GF-D8 (cell line): ENCODE data around the gene CELA2B.
"Not testable (repeated sequence)": the region's sequence is repeated elsewhere in the genome, so short reads cannot be mapped to it uniquely, and the experiment has no call there.

Source experiments
- DNase-seq: peaks from one replicate; lab custom pipeline; 2025; lab: John Stamatoyannopoulos, UW

CELA2B gene

DNA sequence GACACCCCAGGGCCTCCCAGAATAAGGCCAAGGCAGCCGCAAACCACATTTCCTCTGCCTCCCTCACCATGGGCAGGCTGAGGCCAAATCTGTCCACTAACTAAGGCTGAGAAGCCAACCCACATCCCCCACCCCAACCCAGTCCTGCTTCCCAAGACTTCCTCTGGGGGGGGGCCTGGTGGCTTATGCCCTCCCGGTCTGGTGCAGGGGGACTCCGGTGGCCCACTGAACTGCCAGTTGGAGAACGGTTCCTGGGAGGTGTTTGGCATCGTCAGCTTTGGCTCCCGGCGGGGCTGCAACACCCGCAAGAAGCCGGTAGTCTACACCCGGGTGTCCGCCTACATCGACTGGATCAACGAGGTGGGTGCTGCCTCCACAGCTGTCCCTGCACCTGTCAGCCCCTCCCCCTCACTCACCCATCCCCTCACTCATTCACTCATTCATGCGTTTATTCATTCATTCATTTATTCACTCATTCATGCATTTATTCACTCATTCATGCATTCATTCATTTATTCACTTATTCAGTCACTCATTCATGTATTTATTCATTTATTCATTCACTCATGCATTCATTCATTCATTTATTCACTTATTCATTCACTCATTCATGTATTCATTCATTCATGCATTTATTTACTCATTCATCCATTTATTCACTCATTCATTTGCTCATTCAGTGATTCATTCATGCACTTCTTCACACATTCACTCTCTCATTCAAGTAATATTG, 30.3 kb upstream of the CELA2B start:
- no peak for DNase-seq

DNA sequence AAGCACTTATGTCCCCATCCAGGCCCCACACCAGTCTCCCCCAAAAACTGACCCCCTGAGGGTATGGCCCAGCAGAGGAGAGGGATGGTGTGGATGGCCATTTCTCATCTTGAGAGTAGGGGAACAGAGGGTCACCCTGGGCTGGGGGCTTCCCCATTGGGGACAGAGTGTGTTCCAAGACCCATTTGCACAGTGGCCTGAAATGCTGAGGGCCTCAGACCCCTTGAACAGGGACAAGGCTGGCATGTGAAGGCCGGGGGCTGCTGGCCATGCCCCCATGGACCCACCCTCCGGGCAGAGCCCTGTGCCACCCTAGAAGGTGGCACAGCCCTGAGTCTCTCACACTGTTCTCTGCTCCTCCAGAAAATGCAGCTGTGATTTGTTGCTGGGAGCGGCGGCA, 29.7 kb upstream of the CELA2B start:
- no peak for DNase-seq

DNA sequence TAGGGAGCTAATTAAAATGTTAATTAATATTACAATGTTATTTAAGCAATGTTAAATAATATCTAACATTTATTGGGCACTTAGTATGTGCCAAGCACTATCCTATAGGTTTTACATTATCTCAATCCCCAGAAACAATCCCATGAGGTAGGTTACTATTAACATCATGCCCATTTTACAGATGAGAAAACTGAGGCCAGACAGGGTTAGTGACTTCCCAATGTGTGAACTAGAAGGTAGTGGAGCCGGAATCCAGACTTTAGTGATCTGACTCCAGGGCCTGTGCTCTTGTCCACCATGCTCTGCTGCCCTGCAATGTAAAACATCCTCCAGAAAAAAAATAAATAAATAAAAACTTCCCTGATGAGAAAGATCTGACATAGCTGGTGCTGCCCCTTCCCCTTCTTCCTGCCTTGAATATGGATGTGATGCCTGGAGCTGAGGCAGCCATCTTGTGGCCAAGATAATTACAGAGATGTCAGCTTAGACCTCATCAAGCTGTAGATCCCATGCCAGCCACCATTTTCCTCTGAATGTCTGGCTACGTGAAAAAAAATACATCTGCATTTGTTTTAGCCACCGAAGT, 26.9 kb upstream of the CELA2B start:
- DNase-seq = no peak

DNA sequence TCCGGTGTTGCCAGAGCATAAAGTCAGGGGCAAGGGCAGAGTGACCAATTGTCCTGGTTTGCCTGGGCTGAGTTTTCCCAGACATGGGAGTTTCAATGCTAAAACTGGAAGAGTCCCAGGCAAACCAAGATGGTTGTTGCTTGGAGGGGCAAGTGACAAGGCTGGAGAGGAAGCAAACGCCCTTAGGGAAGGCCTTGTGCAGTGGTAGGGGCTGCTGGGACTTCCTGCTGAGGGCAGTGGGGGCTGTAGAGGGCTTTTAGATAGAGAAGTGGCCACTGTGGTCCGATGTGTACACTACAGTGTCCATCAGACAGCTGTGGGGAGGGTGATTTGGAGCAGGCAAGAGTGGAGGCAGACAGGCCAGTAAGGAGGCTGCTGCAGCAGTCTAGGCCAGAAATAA, 26.3 kb upstream of the CELA2B start:
- no peak for DNase-seq

DNA sequence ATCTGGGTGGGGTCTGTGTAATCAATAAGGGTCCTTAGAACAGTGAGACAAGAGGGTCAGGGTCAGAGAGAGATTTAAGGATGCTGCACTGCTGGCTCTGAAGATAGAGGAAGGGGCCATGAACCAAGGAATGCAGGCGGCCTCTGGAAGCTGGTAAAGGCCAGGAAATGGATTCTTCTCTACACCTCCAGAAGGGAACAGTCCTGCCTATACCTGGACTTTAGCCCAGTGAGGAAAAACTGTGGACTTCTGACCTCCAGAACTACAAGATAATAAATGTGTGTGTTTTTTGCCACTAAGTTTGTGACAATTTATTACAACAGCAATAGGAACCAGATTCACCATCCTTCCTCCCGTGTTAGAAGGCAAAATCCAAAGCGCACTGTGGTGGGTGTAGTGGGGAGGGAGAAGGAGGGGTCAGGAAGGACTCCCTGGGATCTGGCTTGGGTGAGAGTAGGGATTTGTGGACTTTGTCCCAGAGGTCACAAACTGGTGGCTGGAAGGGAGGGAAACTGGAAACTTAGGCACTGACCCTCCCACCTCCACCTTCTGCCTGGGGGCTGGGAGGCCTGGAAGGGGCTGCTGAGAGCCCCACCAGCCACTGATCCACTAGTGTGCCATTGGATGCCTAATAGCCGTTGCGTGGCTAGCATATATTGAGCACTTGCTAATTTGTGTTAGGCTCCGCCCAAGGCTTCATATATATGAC, 24.7 kb upstream of the CELA2B start:
- no peak for DNase-seq

DNA sequence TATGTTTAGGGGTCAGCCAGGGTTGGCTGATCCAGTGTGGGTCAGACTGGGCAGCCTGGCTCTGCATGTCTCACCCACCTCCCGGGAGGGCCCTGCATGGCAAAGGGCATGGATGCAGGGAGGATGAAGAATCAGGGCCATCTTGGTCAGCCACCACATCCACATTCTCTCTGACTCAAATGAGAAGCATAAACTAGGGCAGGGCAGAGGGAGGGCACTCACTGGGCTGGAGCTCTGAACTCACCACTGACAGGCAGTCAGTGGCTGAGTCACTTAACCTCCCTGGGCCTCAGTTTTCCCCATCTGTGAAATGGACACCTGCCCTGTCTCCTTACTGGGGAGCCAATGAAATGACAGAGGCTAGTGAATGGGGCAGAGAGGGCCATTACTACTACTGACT, 23.7 kb upstream of the CELA2B start:
- DNase-seq = no peak

DNA sequence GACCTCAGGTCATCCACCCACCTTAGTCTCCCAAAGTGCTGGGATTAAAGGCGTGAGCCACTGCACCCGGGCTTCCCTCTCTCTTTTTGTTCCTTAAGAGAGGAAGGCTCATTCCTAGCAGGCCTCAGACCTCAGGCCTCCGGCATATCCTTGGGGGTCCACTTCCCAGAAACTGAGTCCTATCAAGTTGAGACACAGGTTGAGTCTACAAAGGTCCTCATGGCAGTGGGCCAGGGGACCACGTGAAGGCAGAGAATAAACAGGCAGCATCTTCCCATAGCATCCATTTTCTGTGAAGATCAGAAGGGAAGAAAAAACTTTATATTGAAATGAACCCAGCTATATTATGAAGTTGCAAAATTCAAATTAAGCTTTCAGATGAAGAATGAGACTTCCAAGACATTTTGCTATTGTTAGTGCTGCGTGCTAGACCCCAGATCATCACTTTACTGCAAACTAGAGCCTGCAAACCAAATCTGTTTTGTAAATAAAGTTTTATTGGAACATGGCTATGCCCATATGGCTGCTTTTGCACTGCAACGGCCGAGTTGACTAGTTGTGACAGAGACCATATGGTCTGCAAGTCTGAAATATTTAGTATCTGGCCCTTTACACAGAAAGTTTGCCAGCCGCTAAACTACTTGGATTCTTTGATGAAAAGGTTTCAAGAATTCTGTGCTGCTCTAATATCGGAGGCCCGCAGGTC, 22.9 kb upstream of the CELA2B start:
- no peak for DNase-seq

DNA sequence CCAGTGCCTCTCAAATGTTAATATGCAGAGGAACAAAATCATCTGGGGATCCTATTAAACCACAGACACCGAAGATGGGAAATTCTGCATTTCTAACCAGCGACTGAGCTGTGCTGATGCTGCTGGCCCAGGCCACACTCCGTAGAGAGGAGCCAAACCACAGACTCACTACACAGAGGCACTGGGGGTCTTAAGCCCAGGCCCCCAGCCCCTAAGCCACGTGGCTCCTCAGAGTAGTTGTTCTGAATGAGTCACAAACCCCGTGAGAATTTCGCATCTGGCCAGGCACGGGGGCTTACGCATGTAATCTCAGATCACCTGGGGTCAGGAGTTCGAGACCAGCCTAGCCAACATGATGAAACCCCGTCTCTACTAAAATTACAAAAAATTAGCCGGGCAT, 22.2 kb upstream of the CELA2B start:
- no peak for DNase-seq

DNA sequence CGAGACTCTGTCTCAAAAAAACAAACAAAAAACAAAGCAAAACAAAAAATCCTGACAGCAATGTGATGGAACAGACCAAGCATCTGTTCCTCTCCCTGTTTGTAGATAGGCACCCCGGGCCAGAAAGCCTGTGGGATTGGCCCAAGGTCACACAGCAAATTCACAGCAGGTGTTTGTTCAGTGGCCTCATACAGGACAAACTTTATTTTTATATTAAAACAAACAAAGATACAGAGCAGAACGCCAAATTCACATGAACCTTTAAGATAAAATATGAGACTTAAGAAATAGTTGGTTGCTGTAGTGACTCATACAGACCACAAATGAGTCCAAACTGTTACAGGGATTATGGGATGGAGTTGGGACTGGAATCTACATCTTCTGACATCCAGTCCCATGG, 21.6 kb upstream of the CELA2B start:
- DNase-seq = no peak

DNA sequence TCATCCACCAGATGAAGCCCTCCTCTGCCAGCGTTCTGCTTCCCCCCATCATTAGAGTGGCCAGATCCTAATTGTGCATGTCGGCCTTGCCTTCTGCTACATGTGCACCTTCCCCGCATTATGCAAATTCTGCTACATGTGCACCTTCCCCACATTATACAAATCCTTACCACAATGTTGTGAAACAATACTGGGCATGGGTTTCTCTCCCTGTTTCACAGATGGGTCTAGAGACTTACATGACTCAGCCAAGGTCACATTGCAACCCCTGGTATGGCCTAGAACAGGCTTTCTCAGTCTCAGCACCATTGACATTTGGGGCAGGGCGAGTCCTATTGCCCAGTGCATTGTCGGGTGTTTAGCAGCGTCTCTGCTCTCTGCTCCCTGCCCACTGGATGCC, 20.4 kb upstream of the CELA2B start:
- no peak for DNase-seq

DNA sequence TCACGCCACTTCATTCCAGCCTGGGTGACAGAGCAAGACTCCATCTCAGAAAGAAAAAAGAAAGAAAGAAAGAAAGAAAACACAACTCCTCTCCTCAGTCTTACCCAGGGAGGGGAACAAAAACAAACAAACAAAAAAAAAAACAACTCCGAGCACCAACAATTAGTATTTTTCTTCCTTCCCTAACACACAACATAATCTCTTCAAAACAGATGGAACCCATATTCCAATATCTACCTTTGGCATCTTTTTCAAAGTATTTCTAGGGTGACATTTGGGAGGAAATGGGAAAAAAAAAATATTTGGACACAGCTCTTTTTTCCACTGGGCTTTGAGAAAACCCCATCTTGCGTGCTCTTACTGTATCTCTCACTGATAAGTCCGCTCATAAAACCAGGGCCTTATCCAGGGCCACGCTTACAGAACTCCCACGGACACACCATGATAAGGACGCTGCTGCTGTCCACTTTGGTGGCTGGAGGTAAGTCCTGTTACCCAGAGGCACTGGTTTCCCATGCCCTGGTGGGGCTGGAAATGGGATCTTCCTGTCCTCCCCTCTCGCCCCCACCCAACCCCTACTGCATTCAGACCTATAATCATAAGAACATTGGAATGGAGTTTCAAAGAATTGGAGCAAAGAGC, 19.5 kb upstream of the CELA2B start, which contains the start of gene CELA2A:
Gene CELA2A, plus strand, starts transcription at position 420 of the 642 bp plus-strand sequence. Its CDS starts 22 bp downstream, at position 442.
- no peak for DNase-seq

DNA sequence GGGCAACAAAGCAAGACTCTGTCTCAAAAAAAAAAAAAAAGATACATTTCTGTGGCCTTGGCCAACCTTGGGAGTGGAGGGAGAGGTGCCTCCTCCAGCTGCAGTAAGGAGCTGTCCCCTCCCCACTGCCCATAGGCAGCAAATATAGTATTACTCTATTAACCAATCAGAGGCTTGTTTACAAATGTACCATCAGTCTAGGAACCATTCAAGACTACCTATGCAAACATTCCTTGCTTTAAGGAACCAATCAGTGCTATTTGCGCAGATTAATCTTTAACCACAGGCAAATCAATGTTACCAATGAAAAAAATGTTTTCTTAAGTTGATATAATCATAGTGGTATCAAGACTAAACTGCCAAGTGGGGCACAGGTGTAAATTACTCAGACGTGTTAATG, 18.3 kb upstream of the CELA2B start:
- no peak for DNase-seq

DNA sequence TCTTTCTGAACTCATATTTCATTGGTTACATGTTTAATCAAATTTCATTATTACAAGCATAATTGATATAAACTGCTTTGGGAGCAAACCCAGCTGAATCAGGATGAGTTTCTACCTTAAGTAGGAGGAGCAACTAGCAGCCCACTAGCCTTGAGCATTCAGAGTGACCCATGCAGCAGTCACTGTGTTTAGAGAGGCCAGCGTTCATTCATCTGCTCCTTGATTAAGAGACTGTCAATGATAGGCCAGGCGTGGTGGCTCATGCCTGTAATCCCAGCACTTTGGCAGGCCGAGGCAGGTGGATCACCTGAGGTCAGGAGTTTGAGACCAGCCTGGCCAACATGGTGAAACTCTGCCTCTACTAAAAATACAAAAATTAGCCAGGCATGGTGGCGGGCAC, 17.5 kb upstream of the CELA2B start:
- not testable (repeated sequence) for DNase-seq

DNA sequence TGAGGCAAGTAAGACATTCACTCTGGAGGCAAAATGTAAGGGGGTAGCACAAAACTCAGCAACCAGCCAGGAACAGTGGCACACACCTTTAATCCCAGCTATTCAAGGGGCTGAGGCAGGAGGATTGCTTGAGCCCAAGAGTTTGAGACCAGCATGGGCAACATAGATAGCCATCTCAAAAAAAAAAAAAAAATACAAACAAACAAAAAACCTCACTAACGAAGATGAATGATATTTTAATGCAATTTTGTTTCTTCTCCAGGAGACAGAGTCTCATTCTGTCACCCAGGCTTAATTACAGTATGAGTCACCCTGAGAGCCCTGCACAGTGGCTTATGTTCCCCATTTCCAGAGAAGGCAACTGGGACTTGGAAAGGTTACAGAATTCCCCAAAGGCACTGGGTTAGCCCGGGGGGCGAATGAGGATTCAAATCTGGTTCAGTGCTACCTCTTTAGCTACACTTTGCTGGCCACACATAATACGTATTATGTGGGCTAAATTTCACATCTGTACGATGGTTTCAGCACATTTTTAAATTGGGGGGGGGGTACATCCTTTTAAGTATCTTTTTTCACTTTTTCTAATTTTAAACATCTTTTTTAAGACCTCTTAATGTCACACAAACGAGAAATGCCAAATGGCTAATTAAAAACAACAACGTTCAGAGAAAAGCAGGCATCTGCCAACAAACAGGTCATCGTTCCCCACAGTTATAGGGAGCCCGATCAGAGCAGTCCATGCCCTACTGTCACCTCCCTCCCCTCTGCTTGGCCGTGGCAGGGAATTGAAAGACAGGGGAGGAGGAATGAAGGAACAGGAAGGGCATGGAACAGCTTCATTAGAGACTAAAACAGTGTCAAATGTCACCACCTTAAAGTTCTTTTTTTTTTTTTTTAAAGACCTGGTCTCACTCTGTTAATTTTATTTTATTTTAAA, 15.9 kb upstream of the CELA2B start:
- DNase-seq = no peak

DNA sequence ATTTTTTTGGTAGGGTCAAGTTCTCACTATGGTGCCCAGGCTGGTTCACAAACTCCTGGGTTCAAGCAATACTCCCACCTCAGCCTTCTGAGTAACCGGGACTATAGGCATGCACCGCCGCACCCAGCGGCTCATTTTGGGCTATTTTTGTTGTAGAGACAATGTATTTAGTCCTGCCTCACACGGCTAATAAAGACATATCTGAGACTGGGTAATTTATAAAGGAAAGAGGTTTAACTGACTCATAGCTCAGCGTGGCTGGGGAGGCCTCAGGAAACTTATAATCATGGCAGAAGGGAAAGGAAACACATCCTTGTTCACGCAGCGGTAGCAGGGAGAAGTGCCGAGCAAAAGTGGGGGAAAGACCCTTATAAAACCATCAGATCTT, 15.2 kb upstream of the CELA2B start:
- DNase-seq = no peak

DNA sequence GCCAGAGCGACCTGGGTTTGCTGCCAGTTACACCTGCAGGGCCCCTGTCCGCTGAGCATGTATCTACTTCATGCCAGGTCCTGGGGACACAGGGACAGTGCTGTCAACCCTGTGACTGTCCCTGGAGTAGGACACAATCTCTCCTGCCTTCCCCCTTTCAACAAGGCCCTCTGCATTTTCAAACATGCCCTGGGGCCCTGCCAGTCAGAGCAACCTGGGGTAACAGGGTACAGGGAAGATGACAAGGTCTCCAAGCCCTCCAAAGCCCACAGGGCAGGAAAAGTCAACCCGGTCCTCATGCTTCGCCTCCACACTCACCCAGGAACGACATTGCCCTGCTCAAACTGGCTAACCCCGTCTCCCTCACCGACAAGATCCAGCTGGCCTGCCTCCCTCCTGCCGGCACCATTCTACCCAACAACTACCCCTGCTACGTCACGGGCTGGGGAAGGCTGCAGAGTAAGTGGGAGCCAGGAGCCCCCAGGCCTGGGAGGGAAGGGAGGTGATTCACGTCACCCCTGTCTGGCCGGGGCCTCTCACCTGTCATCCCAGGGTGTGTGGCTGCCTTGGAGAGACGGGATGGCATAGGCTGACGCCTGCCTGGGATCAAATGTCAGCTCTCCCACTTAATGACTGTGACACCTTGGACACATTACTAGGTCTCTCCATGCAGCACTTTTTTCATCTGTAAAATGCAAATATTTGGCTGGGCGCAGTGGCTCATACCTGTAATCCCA, 12.7 kb upstream of the CELA2B start:
- not testable (repeated sequence) for DNase-seq

DNA sequence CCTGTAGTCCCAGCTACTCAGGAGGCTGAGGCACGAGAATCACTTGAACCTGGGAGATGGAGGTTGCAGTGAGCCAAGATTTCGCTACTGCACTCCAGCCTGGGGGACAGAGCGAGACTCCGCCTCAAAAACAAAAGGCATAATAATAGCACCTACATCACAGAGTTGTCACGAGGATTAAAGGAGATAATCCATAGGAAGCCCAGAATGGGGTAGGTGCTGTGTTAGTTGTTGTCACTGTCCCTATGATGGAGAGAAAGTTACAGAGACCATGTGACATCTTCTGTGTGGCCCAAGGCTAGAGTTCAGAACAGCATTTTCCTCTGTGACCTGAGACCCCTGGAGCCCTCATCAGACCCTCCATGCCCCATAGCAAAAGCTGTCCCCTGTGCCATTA, 12.0 kb upstream of the CELA2B start:
- DNase-seq = not testable (repeated sequence)

DNA sequence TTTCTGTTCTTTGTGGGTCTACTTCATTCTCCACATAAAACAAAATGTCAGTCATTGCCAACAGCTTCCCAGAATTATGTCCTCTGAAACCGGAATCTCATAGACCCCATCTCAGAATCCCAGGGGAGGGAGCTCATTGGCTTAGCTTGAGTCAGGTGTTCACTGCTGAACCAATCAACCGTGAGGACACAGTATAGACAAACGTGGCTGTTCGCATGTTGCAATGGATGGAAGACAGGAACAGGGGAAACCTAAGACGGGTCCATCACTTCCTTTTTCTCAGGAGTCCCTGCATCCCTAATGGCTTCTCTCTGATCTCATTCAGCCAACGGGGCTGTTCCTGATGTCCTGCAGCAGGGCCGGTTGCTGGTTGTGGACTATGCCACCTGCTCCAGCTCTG, 10.2 kb upstream of the CELA2B start:
- DNase-seq = no peak

DNA sequence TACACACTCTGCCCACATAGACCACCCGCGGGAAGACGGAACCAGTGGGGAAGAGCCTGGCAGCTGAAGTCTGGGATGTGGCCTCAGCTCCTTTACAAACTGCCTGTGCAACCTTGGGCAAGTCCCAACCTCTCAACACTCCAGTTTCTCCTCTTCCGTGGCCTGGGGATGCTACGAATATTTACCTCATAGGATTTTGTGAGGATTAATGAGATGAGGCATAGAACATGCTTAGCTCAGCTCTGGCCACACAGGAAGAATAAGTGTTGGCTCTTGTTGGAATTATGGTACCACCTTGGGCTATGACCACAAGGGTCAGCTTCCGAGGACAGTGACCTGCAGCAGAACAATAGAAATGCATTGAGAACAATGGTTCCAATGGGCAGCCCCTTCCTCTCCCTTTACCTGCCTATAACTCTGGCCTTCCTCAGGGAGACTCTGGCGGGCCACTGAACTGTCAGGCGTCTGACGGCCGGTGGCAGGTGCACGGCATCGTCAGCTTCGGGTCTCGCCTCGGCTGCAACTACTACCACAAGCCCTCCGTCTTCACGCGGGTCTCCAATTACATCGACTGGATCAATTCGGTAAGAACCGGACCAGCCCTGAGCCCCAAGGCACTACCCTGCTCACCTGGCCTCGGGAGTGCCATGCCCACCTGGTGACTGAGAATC, 8.8 kb upstream of the CELA2B start:
- not testable (repeated sequence) for DNase-seq

DNA sequence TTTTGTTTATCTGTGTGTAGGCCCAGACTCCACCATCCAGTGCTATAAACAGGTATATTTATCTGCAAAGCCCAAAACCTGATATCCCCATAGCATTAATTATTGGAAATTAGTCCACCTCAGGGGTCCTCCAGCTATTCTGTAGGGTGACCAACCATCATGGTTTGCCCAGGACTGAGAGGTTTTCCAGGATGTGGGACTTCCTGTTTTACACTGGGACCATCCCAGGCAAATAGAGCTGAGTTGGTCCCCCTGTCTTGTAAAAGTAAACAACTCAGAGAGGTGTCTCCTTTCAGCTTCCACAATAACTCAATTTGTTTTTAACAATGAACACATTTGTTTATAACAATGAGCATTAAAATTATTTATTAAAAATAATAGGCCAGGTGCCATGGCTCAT, 7.8 kb upstream of the CELA2B start:
- no peak for DNase-seq
